ENCODE data around the gene RGS21. TPM values are rescaled to one million over a fixed set of nuclear protein-coding genes. Genes with fewer than 3 reads are reported as not detected.

Gene RGS21
- total RNA-seq, 1 donor from 2014 or later, result not detected

GRCh38 chr1:192357924-192358323 lies 41.1 kb downstream of the RGS21 start:
- Mint-ChIP-seq H3K9me3 (no peaks in the 10 kb centered on the region), H3K4me1 (no peaks in the 10 kb centered on the region), H3K27me3 (no peaks in the 10 kb centered on the region), H3K27ac (no peak overlapping the region), H3K36me3 (ENCODE audit: low read depth) (no peaks in the 10 kb centered on the region), H3K4me3 (no peak overlapping the region)
- TF ChIP-seq CTCF (IDR thresholded peaks at IDR 0.05), result no peak
- ChIA-PET POLR2A (no interaction called here), CTCF (no interaction called here)
- intact Hi-C loops (cut with micrococcal nuclease), result no loop called here
- no peak for ATAC-seq (ENCODE audit: low read depth)
- DNase-seq, result no peak

GRCh38 chr1:192358402-192358801 lies 41.6 kb downstream of the RGS21 start:
- no peak overlapping the region for H3K27ac Mint-ChIP-seq
- H3K9me3 Mint-ChIP-seq, result no peaks in the 10 kb centered on the region
- H3K4me1 Mint-ChIP-seq, result no peaks in the 10 kb centered on the region
- ATAC-seq (ENCODE audit: low read depth) (no peak), DNase-seq (no peak)
- no peaks in the 10 kb centered on the region for H3K27me3 Mint-ChIP-seq
- intact Hi-C loops (cut with micrococcal nuclease), result no loop called here
- H3K36me3 Mint-ChIP-seq (ENCODE audit: low read depth), result no peaks in the 10 kb centered on the region
- POLR2A ChIA-PET, result no interaction called here
- TF ChIP-seq CTCF (IDR thresholded peaks at IDR 0.05), result no peak
- CTCF ChIA-PET, result no interaction called here
- H3K4me3 Mint-ChIP-seq, result no peak overlapping the region

DNA sequence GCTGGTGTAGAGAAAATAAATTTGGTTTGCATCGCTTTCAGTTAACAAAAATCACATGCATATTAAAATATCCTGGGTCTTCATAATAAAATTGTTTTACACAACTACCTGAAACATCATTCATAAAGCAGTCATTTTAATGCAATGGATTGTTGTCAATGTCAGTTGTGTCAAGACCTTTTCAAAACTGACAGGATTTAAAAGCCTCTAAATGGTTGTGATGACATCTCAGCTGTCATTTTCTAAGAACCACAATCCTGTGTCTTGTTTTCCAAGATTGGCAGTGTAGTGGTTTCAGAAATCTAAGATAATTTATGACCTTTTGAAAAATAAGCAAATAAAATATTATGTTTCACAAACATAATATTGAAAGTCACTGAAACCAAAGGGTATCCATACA lies 42.0 kb downstream of the RGS21 start:
- ChIA-PET CTCF (no interaction called here), POLR2A (no interaction called here)
- Mint-ChIP-seq H3K27me3 (no peaks in the 10 kb centered on the region), H3K36me3 (ENCODE audit: low read depth) (no peaks in the 10 kb centered on the region), H3K4me3 (no peak overlapping the region), H3K27ac (no peak overlapping the region), H3K4me1 (no peaks in the 10 kb centered on the region), H3K9me3 (no peaks in the 10 kb centered on the region)
- no peak for TF ChIP-seq CTCF (IDR thresholded peaks at IDR 0.05)
- intact Hi-C loops (cut with micrococcal nuclease), result no loop called here
- DNase-seq, result no peak
- ATAC-seq (ENCODE audit: low read depth), result no peak

DNA sequence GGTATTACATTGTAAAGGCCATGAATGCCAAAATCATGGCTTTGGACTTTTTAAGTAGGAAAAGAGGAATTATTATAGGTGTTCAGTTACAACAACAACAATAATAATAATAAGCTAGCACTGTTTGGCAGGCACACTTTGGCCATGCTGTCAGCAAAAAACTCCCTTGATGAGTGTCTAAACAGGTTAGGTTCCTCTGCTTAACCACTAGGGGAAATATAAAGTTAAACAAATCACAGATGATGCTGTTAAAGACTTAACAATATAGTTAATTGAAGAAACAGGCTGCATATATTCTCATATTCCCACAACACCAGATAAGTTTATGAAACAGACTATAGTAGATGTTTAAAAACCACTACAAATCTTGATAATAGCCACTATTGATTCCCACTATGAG lies 46.4 kb downstream of the RGS21 start:
- no peaks in the 10 kb centered on the region for H3K4me1 Mint-ChIP-seq
- ATAC-seq (ENCODE audit: low read depth), result no peak
- no peaks in the 10 kb centered on the region for H3K27me3 Mint-ChIP-seq
- H3K36me3 Mint-ChIP-seq (ENCODE audit: low read depth), result no peaks in the 10 kb centered on the region
- TF ChIP-seq CTCF (IDR thresholded peaks at IDR 0.05), result no peak
- no peak for DNase-seq
- H3K4me3 Mint-ChIP-seq, result no peak overlapping the region
- no peak overlapping the region for H3K27ac Mint-ChIP-seq
- CTCF ChIA-PET, result no interaction called here
- POLR2A ChIA-PET, result no interaction called here
- no peaks in the 10 kb centered on the region for H3K9me3 Mint-ChIP-seq
- intact Hi-C loops (cut with micrococcal nuclease), result no loop called here

- no peaks in the 10 kb centered on the region for H3K27me3 Mint-ChIP-seq
- TF ChIP-seq CTCF (IDR thresholded peaks at IDR 0.05), result no peak
- CTCF ChIA-PET, result no interaction called here
- ATAC-seq (ENCODE audit: low read depth) (no peak), DNase-seq (no peak)
- H3K9me3 Mint-ChIP-seq, result no peaks in the 10 kb centered on the region
- POLR2A ChIA-PET, result no interaction called here
- H3K4me3 Mint-ChIP-seq, result no peak overlapping the region
- H3K36me3 Mint-ChIP-seq (ENCODE audit: low read depth), result no peaks in the 10 kb centered on the region
- intact Hi-C loops (cut with micrococcal nuclease), result no loop called here
- H3K4me1 Mint-ChIP-seq, result no peaks in the 10 kb centered on the region
- no peak overlapping the region for H3K27ac Mint-ChIP-seq
These were observed 50.6 kb downstream of the RGS21 start for GRCh38 chr1:192367436-192367835.

Data from activated B cell treated with CpG ODN at 0.5 μM for 24 hours (primary cell).